ENCODE data around the gene KCNJ12. TPM values are rescaled to one million over a fixed set of nuclear protein-coding genes. Genes with fewer than 3 reads are reported as not detected.
"Not testable (repeated sequence)": the region's sequence is repeated elsewhere in the genome, so short reads cannot be mapped to it uniquely, and the experiment has no call there.

Gene KCNJ12
- polyA plus RNA-seq, 1 donor: 4.5 TPM

- no peak for DNase-seq
Observed at GRCh38 chr17:21419299-21420239, 43.4 kb downstream of the KCNJ12 start.

GRCh38 chr17:21420503-21421090 is 44.4 kb downstream of the KCNJ12 start:
- DNase-seq: not testable (repeated sequence)

GRCh38 chr17:21421421-21422310 is 45.5 kb downstream of the KCNJ12 start:
- not testable (repeated sequence) for DNase-seq

GRCh38 chr17:21422311-21423189 is 46.4 kb downstream of the KCNJ12 start:
- not testable (repeated sequence) for DNase-seq

GRCh38 chr17:21423190-21423493 is 47.0 kb downstream of the KCNJ12 start:
- DNase-seq: not testable (repeated sequence)

- DNase-seq: not testable (repeated sequence)
Observed at GRCh38 chr17:21424697-21425096, 48.5 kb downstream of the KCNJ12 start.

GRCh38 chr17:21425321-21425720 is 49.2 kb downstream of the KCNJ12 start:
- no peak for DNase-seq

- no peak for DNase-seq
Observed at GRCh38 chr17:21425736-21426135, 49.6 kb downstream of the KCNJ12 start.

GRCh38 chr17:21426246-21426645 is 50.1 kb downstream of the KCNJ12 start:
- not testable (repeated sequence) for DNase-seq

- not testable (repeated sequence) for DNase-seq
Observed at GRCh38 chr17:21426876-21427275, 50.7 kb downstream of the KCNJ12 start.

GRCh38 chr17:21427727-21428126 is 51.6 kb downstream of the KCNJ12 start:
- not testable (repeated sequence) for DNase-seq

GRCh38 chr17:21428752-21429424 is 52.7 kb downstream of the KCNJ12 start:
- not testable (repeated sequence) for DNase-seq

- not testable (repeated sequence) for DNase-seq
Observed at GRCh38 chr17:21429921-21430628, 53.9 kb downstream of the KCNJ12 start.

GRCh38 chr17:21433971-21434370 is 57.8 kb downstream of the KCNJ12 start:
- not testable (repeated sequence) for DNase-seq

GRCh38 chr17:21434976-21435375 is 58.8 kb downstream of the KCNJ12 start:
- not testable (repeated sequence) for DNase-seq

GRCh38 chr17:21436481-21436880 is 60.3 kb downstream of the KCNJ12 start:
- DNase-seq: not testable (repeated sequence)

- DNase-seq: not testable (repeated sequence)
Observed at GRCh38 chr17:21436883-21437836, 61.0 kb downstream of the KCNJ12 start.

- DNase-seq: not testable (repeated sequence)
Observed at GRCh38 chr17:21438316-21439014, 62.3 kb downstream of the KCNJ12 start.

Measured in left kidney (tissue), 2 donors.